ENCODE data around the gene MIF4GD. TPM values are rescaled to one million over a fixed set of nuclear protein-coding genes. Genes with fewer than 3 reads are reported as not detected.

The MIF4GD gene
- total and polyA plus RNA-seq, 10 of the 15 experiments (the other 5 are each of a cell fraction or from before 2014, with no cell fraction given), result 22.8 to 96.2 (median 60.1) TPM

DNA sequence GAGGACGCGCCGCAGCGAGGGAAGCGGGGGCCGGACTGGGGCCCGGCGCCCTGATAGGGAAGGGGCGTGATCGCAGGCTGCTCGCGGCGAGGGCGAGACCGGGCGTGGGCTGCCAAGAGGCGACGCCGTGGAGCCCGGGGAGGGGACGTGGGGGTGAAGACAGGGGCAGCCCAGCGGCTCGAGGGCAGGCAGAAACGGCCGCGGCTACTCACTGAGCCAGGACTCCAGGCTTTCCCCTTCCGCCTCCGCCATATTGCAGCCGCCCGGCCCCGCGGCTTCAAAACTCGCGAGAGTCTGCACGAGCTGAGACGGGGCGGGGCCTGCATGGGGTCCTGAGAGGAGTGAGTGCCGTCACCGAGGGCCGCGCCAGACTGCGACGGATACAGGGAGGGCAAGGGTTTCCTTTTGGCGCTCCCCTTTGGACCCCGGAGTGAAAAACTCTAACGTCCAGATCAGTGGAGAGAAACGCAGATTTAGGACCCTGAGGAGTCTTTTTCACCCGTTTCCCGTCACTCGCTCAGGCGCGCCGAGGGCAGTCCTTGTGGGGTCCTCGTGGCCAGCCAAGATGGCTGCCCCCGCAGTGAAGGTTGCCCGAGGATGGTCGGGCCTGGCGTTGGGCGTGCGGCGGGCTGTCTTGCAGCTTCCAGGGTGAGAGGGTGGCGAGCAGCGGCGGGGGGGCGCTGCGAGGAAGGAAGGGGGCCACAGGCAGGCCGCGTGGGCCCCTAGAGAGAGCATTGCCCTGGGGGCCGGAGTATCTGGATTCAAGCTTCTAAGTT lies 9.5 kb downstream of the MIF4GD start, which contains the start of the genes GGA3 and MRPS7 (continued):
- TF ChIP-seq, protein P1, sequence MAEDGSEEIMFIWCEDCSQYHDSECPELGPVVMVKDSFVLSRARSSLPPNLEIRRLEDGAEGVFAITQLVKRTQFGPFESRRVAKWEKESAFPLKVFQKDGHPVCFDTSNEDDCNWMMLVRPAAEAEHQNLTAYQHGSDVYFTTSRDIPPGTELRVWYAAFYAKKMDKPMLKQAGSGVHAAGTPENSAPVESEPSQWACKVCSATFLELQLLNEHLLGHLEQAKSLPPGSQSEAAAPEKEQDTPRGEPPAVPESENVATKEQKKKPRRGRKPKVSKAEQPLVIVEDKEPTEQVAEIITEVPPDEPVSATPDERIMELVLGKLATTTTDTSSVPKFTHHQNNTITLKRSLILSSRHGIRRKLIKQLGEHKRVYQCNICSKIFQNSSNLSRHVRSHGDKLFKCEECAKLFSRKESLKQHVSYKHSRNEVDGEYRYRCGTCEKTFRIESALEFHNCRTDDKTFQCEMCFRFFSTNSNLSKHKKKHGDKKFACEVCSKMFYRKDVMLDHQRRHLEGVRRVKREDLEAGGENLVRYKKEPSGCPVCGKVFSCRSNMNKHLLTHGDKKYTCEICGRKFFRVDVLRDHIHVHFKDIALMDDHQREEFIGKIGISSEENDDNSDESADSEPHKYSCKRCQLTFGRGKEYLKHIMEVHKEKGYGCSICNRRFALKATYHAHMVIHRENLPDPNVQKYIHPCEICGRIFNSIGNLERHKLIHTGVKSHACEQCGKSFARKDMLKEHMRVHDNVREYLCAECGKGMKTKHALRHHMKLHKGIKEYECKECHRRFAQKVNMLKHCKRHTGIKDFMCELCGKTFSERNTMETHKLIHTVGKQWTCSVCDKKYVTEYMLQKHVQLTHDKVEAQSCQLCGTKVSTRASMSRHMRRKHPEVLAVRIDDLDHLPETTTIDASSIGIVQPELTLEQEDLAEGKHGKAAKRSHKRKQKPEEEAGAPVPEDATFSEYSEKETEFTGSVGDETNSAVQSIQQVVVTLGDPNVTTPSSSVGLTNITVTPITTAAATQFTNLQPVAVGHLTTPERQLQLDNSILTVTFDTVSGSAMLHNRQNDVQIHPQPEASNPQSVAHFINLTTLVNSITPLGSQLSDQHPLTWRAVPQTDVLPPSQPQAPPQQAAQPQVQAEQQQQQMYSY (CRISPR knock-in tag; IDR thresholded peaks at IDR 0.05), result no peak
- TF ChIP-seq NFXL1 (IDR thresholded peaks at IDR 0.05; ENCODE audit: borderline replicate concordance) (no peak), IKZF2 (IDR thresholded peaks at IDR 0.05) (peak in 1 of 2 experiments; percentile 23; a peak in 1 of 4 replicates), MTA2 (IDR thresholded peaks at IDR 0.05; ENCODE audit: low read depth) (peak; percentile 28; the same call in 1 of the 2 replicates), ZNF24 (IDR thresholded peaks at IDR 0.05) (peak; percentile 41; the same call in 1 of the 2 replicates), ESRRA (IDR thresholded peaks at IDR 0.05; ENCODE audit: low read length) (peak; percentile 52; the same call in 1 of the 2 replicates), FOXM1 (IDR thresholded peaks at IDR 0.05; ENCODE audit: low read depth, low read length) (no peak; the same call in 1 of the 2 replicates), LARP7 (IDR thresholded peaks at IDR 0.05) (peak; percentile 80), NBN (IDR thresholded peaks at IDR 0.05) (peak; percentile 95), BACH1 (IDR thresholded peaks at IDR 0.05; ENCODE audit: borderline replicate concordance) (peak; percentile 65), MEF2A (IDR thresholded peaks at IDR 0.05; ENCODE audit: insufficient read depth, low read depth, low read length) (no peak), SMAD1 (IDR thresholded peaks at IDR 0.05; ENCODE audit: low read depth, partially characterized antibody) (peak; percentile 37), NFIC (IDR thresholded peaks at IDR 0.05; ENCODE audit: low read depth, low read length) (no peak; the same call in 1 of the 2 replicates), ASH2L (IDR thresholded peaks at IDR 0.05; ENCODE audit: borderline replicate concordance, low read depth) (no peak)
- TF ChIP-seq, protein P2, sequence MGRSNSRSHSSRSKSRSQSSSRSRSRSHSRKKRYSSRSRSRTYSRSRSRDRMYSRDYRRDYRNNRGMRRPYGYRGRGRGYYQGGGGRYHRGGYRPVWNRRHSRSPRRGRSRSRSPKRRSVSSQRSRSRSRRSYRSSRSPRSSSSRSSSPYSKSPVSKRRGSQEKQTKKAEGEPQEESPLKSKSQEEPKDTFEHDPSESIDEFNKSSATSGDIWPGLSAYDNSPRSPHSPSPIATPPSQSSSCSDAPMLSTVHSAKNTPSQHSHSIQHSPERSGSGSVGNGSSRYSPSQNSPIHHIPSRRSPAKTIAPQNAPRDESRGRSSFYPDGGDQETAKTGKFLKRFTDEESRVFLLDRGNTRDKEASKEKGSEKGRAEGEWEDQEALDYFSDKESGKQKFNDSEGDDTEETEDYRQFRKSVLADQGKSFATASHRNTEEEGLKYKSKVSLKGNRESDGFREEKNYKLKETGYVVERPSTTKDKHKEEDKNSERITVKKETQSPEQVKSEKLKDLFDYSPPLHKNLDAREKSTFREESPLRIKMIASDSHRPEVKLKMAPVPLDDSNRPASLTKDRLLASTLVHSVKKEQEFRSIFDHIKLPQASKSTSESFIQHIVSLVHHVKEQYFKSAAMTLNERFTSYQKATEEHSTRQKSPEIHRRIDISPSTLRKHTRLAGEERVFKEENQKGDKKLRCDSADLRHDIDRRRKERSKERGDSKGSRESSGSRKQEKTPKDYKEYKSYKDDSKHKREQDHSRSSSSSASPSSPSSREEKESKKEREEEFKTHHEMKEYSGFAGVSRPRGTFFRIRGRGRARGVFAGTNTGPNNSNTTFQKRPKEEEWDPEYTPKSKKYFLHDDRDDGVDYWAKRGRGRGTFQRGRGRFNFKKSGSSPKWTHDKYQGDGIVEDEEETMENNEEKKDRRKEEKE (IDR thresholded peaks at IDR 0.05), result no peak
- TF ChIP-seq, protein P3, sequence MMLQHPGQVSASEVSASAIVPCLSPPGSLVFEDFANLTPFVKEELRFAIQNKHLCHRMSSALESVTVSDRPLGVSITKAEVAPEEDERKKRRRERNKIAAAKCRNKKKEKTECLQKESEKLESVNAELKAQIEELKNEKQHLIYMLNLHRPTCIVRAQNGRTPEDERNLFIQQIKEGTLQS (IDR thresholded peaks at IDR 0.05; ENCODE audit: borderline replicate concordance, extremely low read depth, low read depth, low read length), result no peak
- TF ChIP-seq, protein P4, sequence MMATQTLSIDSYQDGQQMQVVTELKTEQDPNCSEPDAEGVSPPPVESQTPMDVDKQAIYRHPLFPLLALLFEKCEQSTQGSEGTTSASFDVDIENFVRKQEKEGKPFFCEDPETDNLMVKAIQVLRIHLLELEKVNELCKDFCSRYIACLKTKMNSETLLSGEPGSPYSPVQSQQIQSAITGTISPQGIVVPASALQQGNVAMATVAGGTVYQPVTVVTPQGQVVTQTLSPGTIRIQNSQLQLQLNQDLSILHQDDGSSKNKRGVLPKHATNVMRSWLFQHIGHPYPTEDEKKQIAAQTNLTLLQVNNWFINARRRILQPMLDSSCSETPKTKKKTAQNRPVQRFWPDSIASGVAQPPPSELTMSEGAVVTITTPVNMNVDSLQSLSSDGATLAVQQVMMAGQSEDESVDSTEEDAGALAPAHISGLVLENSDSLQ (IDR thresholded peaks at IDR 0.05), result peak; percentile 71
- TF ChIP-seq, protein P5, sequence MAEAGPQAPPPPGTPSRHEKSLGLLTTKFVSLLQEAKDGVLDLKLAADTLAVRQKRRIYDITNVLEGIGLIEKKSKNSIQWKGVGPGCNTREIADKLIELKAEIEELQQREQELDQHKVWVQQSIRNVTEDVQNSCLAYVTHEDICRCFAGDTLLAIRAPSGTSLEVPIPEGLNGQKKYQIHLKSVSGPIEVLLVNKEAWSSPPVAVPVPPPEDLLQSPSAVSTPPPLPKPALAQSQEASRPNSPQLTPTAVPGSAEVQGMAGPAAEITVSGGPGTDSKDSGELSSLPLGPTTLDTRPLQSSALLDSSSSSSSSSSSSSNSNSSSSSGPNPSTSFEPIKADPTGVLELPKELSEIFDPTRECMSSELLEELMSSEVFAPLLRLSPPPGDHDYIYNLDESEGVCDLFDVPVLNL (IDR thresholded peaks at IDR 0.05; ENCODE audit: low read depth, low read length), result no peak
